GM12878 (cell line): ENCODE results near the gene NOB1. TPM values are rescaled to one million over a fixed set of nuclear protein-coding genes. Genes with fewer than 3 reads are reported as not detected.

ENCODE experiments used
- ATAC-seq: fragments of 200-7000 bp; cut with Tn5 transposase; 3 replicates; pipeline ENCODE4 v1.9.1; 2020; ENCODE audit warnings: mild to moderate bottlenecking, moderate library complexity
- BruUV-seq: library from RNA; stranded (reverse); fragments of 400-500 nt; replicated peaks from 2 replicates; lab custom pipeline; 2021; lab: Mats Ljungman, UMichigan
- CTCF ChIA-PET: fragments of 300-600 bp; sonication (Branson Sonifier 250); formaldehyde crosslinking; extraction: SDS; loops from one replicate; lab custom pipeline; 2021; ENCODE audit warnings: inconsistent platforms; lab: Yijun Ruan, JAX
- POLR2A ChIA-PET: fragments of 350-600 bp; formaldehyde crosslinking; extraction: SDS; loops from one replicate; lab custom pipeline; 2021; ENCODE audit warnings: inconsistent platforms; lab: Charles Lee
- RAD21 ChIA-PET: fragments of 300-600 bp; sonication (Branson Sonifier 250); formaldehyde crosslinking; loops from one replicate; lab custom pipeline; 2023; ENCODE audit warnings: antibody characterized with exemption; ENCODE audit not compliant: unreplicated experiment; lab: Charles Lee
- SMC1A ChIA-PET: fragments of 300-600 bp; sonication (Branson Sonifier 250); formaldehyde crosslinking; loops from one replicate; lab custom pipeline; 2023; ENCODE audit not compliant: unreplicated experiment, uncharacterized antibody; lab: Charles Lee
- DNase-seq: peaks from one replicate; pipeline ENCODE4 v3.0.0-alpha.2; 2011; ENCODE audit warnings: low read depth, low spot score
- FAIRE-seq: peaks from 3 replicates; lab custom pipeline; 2011; peaks lifted over from hg19 to GRCh38; lab: Jason Lieb, UNC
- H2AFZ ChIP-seq: 2 replicates; pipeline ENCODE4 v1.6.0; 2011; ENCODE audit warnings: low read depth, low read length, control low read depth; ENCODE audit not compliant: control insufficient read depth
- H3K27ac ChIP-seq: 2 replicates; pipeline ENCODE4 v1.5.1; 2011; ENCODE audit warnings: control low read depth; ENCODE audit not compliant: control insufficient read depth, insufficient read depth
- H3K27me3 ChIP-seq, 2 experiments: replicated peaks in 1 of 2; 2 replicates each; pipeline versions ENCODE4 v1.6.0 to v1.6.1; 2011; ENCODE audit warnings: low read length in 1 of 2; ENCODE audit not compliant: control insufficient read depth in 2 of 2, insufficient read depth in 2 of 2
- H3K36me3 ChIP-seq, 2 experiments: 2 replicates each; pipeline ENCODE4 v1.5.1; 2011; ENCODE audit warnings: low read length in 1 of 2; ENCODE audit not compliant: control insufficient read depth in 2 of 2, insufficient read depth in 2 of 2
- H3K4me1 ChIP-seq: 2 replicates; pipeline ENCODE4 v1.6.1; 2011; ENCODE audit warnings: mild to moderate bottlenecking, low read length, moderate library complexity, mixed read lengths; ENCODE audit not compliant: control insufficient read depth, insufficient read depth
- H3K4me2 ChIP-seq: 2 replicates; pipeline ENCODE4 v1.6.0; 2011; ENCODE audit warnings: control low read depth; ENCODE audit not compliant: control insufficient read depth, insufficient read depth
- H3K4me3 ChIP-seq: fragments of 200-600 bp; sonication (generic); 2 replicates; pipeline ENCODE4 v1.5.1; 2016
- H3K79me2 ChIP-seq: 2 replicates; pipeline ENCODE4 v1.6.0; 2011; ENCODE audit warnings: low read length; ENCODE audit not compliant: control insufficient read depth, insufficient read depth
- H3K9ac ChIP-seq: 2 replicates; pipeline ENCODE4 v1.8.0; 2011; ENCODE audit warnings: low read length, control low read depth, mixed read lengths; ENCODE audit not compliant: control insufficient read depth, insufficient read depth
- H3K9me3 ChIP-seq: replicated peaks from 3 replicates; pipeline ENCODE4 v1.5.1; 2011; ENCODE audit warnings: mild to moderate bottlenecking, low read length; ENCODE audit not compliant: control insufficient read depth, insufficient read depth
- H4K20me1 ChIP-seq: 2 replicates; pipeline ENCODE4 v1.6.0; 2011; ENCODE audit not compliant: control insufficient read depth, insufficient read depth
- ATF7 ChIP-seq: fragments of 450-650 bp; IDR thresholded peaks from 2 replicates; pipeline ENCODE4 v1.6.1; 2016; ENCODE audit warnings: low read depth, mild to moderate bottlenecking
- BACH1 ChIP-seq: fragments of 450-650 bp; IDR thresholded peaks from 2 replicates; pipeline ENCODE4 v1.6.1; 2017; ENCODE audit warnings: mild to moderate bottlenecking, borderline replicate concordance
- CHD1 ChIP-seq: IDR thresholded peaks from 2 replicates; pipeline ENCODE4 v1.6.1; 2012; ENCODE audit warnings: low read depth, low read length, improper control_type of control experiment
- CUX1 ChIP-seq: IDR thresholded peaks from 2 replicates; pipeline ENCODE4 v1.6.1; 2012; ENCODE audit warnings: improper control_type of control experiment, low read depth, low read length; ENCODE audit not compliant: insufficient replicate concordance
- FOXK2 ChIP-seq: fragments of 450-650 bp; IDR thresholded peaks from 2 replicates; pipeline ENCODE4 v1.6.1; 2017; ENCODE audit warnings: mild to moderate bottlenecking, moderate library complexity
- KLF5 ChIP-seq: fragments of 450-650 bp; IDR thresholded peaks from 2 replicates; pipeline ENCODE4 v1.6.1; 2014; ENCODE audit warnings: mild to moderate bottlenecking; ENCODE audit not compliant: partially characterized antibody
- NFIC ChIP-seq: IDR thresholded peaks from 2 replicates; pipeline ENCODE4 v1.6.1; 2012; ENCODE audit warnings: low read depth, mild to moderate bottlenecking, inconsistent platforms, low read length, moderate library complexity
- NFYB ChIP-seq: IDR thresholded peaks from 2 replicates; pipeline ENCODE4 v1.6.1; 2011; ENCODE audit warnings: low read depth, mild to moderate bottlenecking, low read length, improper control_type of control experiment, moderate library complexity; ENCODE audit not compliant: insufficient read depth
- TCF7 ChIP-seq: IDR thresholded peaks from 2 replicates; pipeline ENCODE4 v1.6.1; 2014; ENCODE audit warnings: antibody characterized with exemption, borderline replicate concordance
- ZBTB4 ChIP-seq: fragments of 450-650 bp; formaldehyde crosslinking; IDR thresholded peaks from 2 replicates; pipeline ENCODE4 v1.4.0; 2022; ENCODE audit warnings: mild to moderate bottlenecking, moderate library complexity
- WGBS: methylation state at CpG from one replicate; pipeline ENCODE4 v1.1.6; 2016; ENCODE audit warnings: low lambda C conversion rate; ENCODE audit not compliant: insufficient replicate concordance, insufficient coverage; ENCODE audit errors: missing lambda C conversion rate; 5-methylcytosine and 5-hydroxymethylcytosine counted together
- in situ Hi-C: fragments of 300-500 bp; cut with MboI; formaldehyde crosslinking; loops from 9 replicates; pipeline ENCODE4 v1.14.3; 2018; ENCODE audit warnings: mixed read lengths
- intact Hi-C: fragments of 100-400 bp; cut with micrococcal nuclease; formaldehyde crosslinking; loops from one replicate; pipeline ENCODE4 v1.14.2; 2022; ENCODE audit not compliant: unreplicated experiment
- polyA plus RNA-seq, 11 experiments: library from polyadenylated mRNA; depleted of rRNA in 4 of 11; unstranded in 6 of 11; stranded (reverse) in 5 of 11; fragments of >200 nt; fragmentation: Nextera tagmentation in 4 of 11; fragmentation: Illumina TruSeq in 1 of 11; extraction: Ambion mirVana in 4 of 11; extraction: Trizol in 1 of 11; gene quantifications; 1 replicate in 1 of 11; 2 replicates in 10 of 11; pipeline versions ENCODE4 v1.2.1 to v1.2.3, GENCODE V29; 2011 to 2016; ENCODE audit warnings: inconsistent platforms in 2 of 11, missing spikeins in 2 of 11, low read depth in 1 of 11
- total RNA-seq, 4 experiments: library from RNA; depleted of rRNA in 3 of 4; stranded (reverse); fragments of >200 nt in 3 of 4; fragmentation: Illumina TruSeq in 1 of 4; extraction: Trizol in 1 of 4; gene quantifications; 2 replicates each; pipeline versions ENCODE4 v1.2.1 to v1.2.3, GENCODE V29; 2013 to 2021
- TF ChIP-seq, protein P1 (sequence below): IDR thresholded peaks from 2 replicates; pipeline ENCODE4 v1.6.1; 2012; ENCODE audit warnings: low read depth, low read length, improper control_type of control experiment
- TF ChIP-seq, protein P2 (sequence below): fragments of 450-650 bp; IDR thresholded peaks from 2 replicates; pipeline ENCODE4 v1.6.1; 2018; ENCODE audit warnings: borderline replicate concordance, mild to moderate bottlenecking; ENCODE audit not compliant: partially characterized antibody

The NOB1 gene
- total and polyA plus RNA-seq, 10 of the 15 experiments (the other 5 are each of a cell fraction or from before 2014, with no cell fraction given): 31.1 to 117 (median 78.0) TPM

DNA sequence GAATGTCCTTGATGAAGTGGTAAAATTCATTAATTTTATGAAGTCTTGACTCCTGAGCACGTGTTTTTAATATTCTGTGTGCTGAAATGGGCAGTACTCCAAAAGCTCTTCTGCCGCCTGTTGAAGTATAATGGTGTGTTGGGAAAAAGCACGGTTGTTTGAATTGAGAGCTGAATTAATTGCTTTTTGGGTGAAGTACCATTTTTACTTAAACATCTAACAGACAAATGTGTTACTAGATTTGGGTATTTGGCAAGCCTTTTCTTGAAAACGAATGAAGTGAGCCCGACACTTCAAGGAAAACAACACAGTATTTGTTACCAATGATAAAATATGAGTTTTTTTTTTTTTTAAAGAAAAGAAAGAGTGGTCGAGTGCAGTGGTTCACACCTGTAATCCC, 29.9 kb upstream of the NOB1 start:
- no peak overlapping the region for H3K27ac ChIP-seq
- H2AFZ ChIP-seq: no peak overlapping the region
- H4K20me1 ChIP-seq: no peaks in the 10 kb centered on the region
- no TSS peak for BruUV-seq
- ChIA-PET RAD21 (no interaction called here), SMC1A (interaction anchor here (0.7 kb wide), 1 partner anchor 146 kb away, joined by 3 read pairs; no protein-coding TSS in a partner anchor), CTCF (no interaction called here), POLR2A (interaction anchor here (0.6 kb wide), 1 partner anchor 17 kb away, joined by 4 read pairs; no protein-coding TSS in a partner anchor)
- intact Hi-C loops (no loop called here), in situ Hi-C loops (no loop called here)
- H3K9ac ChIP-seq: no peak overlapping the region
- peaks cover 0 to 4% of the 10 kb centered on the region in 2 experiments for H3K36me3 ChIP-seq
- DNase-seq (no peak), ATAC-seq (no peak), FAIRE-seq (no peak)
- H3K4me3 ChIP-seq: no peak overlapping the region
- H3K9me3 ChIP-seq: no peaks in the 10 kb centered on the region
- no peaks in the 10 kb centered on the region for H3K79me2 ChIP-seq
- no peak overlapping the region for H3K4me2 ChIP-seq
- no peaks in the 10 kb centered on the region for H3K4me1 ChIP-seq
- H3K27me3 ChIP-seq: no peaks in the 10 kb centered on the region
- 88% methylated on average over 6 of the region's 6 CpGs for WGBS
- TF ChIP-seq ATF7: no peak
- no peak for TF ChIP-seq CUX1
- no peak for TF ChIP-seq FOXK2
- TF ChIP-seq NFIC: no peak
- no peak for TF ChIP-seq CHD1
- TF ChIP-seq TCF7: no peak
- TF ChIP-seq, protein P1, sequence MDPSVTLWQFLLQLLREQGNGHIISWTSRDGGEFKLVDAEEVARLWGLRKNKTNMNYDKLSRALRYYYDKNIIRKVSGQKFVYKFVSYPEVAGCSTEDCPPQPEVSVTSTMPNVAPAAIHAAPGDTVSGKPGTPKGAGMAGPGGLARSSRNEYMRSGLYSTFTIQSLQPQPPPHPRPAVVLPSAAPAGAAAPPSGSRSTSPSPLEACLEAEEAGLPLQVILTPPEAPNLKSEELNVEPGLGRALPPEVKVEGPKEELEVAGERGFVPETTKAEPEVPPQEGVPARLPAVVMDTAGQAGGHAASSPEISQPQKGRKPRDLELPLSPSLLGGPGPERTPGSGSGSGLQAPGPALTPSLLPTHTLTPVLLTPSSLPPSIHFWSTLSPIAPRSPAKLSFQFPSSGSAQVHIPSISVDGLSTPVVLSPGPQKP: no peak
- TF ChIP-seq KLF5: no peak
- TF ChIP-seq, protein P2, sequence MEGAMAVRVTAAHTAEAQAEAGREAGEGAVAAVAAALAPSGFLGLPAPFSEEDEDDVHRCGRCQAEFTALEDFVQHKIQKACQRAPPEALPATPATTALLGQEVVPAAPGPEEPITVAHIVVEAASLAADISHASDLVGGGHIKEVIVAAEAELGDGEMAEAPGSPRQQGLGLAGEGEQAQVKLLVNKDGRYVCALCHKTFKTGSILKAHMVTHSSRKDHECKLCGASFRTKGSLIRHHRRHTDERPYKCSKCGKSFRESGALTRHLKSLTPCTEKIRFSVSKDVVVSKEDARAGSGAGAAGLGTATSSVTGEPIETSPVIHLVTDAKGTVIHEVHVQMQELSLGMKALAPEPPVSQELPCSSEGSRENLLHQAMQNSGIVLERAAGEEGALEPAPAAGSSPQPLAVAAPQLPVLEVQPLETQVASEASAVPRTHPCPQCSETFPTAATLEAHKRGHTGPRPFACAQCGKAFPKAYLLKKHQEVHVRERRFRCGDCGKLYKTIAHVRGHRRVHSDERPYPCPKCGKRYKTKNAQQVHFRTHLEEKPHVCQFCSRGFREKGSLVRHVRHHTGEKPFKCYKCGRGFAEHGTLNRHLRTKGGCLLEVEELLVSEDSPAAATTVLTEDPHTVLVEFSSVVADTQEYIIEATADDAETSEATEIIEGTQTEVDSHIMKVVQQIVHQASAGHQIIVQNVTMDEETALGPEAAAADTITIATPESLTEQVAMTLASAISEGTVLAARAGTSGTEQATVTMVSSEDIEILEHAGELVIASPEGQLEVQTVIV: no peak
- TF ChIP-seq BACH1: no peak
- no peak for TF ChIP-seq ZBTB4
- TF ChIP-seq NFYB: no peak
